ENCODE results near the gene PLA2G7. TPM values are rescaled to one million over a fixed set of nuclear protein-coding genes. Genes with fewer than 3 reads are reported as not detected.

PLA2G7 gene
- total RNA-seq = 10 to 100 TPM; 19.6 to 32.1 TPM
- polyA plus RNA-seq (ENCODE audit: insufficient read length in 6 of 6) = 1 to 10 TPM in 4 of 6 donors, under 1 TPM in 2; 0.88 to 1.3 (median 1.1) TPM
- long read RNA-seq, donor 1 = 0 reads
- long read RNA-seq, donor 2 = 0 reads
- long read RNA-seq, donor 3 = 0 reads
- long read RNA-seq, donor 4, transcript PLA2G7-201 (12 exons, 1,882 nt) = major isoform, 18 of 28 reads
- long read RNA-seq, donor 4, partial matches to known transcripts = 6 of 28 reads
- long read RNA-seq, donor 4, other reads (novel, unspliced or antisense) = 4 of 28 reads
- long read RNA-seq, donor 5 = 0 reads
- long read RNA-seq, donor 6, partial matches to known transcripts = 0 of 1 reads
- long read RNA-seq, donor 6, other reads (novel, unspliced or antisense) = 0 of 1 reads
- long read RNA-seq, donor 7 = 0 reads
- long read RNA-seq, donor 8 = 0 reads
- long read RNA-seq, donor 9 = 0 reads
- long read RNA-seq, donor 10, transcript PLA2G7-201 (12 exons, 1,882 nt) = major isoform, 11 of 19 reads
- long read RNA-seq, donor 10, partial matches to known transcripts = 1 of 19 reads
- long read RNA-seq, donor 10, other reads (novel, unspliced or antisense) = 7 of 19 reads
- long read RNA-seq, donor 11, partial matches to known transcripts = 0 of 2 reads
- long read RNA-seq, donor 11, other reads (novel, unspliced or antisense) = 0 of 2 reads
- long read RNA-seq, donor 12 = 0 reads

DNA sequence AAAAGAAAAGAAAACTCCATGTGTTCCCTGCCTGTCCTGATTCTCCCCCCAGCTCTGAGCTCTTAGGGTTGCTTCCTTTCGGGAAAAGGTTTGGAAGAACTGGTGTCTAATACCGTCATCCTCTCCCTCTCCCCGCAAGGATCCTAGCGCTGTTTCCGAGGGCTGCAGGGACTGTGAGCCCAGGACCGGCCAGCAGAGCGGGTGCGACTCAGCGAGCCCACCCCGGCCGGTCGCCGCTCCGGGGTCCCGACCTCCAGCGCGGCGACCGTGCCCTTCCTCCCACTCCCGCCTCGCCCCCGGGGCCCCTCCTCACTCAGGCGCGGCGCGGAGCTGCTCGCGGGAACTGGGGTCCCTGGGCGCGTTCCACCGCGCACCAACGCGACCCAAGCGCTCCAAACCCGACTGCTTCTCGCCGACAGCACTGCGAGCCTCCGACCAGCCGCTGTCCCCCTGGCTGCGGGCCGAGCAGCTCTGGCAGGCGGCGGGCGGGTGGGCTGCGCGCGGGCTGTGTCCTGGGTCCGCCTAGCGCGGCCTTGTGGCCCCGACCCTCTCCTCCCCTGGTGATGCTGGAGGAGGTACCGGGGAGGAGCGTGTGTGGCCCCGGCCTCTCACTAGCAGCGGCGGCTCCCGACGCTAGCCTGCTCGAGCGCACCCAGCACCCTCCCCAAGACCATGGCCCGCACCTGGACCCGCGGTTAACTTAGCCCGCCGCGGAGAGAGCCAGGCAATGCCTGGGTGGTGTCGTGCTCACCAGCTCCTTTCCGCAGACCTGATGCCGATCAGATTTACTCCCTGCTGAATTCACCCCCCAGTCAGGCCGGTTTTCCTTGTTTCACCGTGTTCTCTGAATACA is at the start of gene PLA2G7:
PLA2G7 (minus strand) TSS at position 509 of the 853 bp plus-strand sequence. CDS start 12,484 bp downstream, outside the sequence.
- intact Hi-C loops (cut with DNase I) = no loop called here
- Histone ChIP-seq H3K27me3 (peaks cover 21 to 54% of the 10 kb centered on the region in 2 donors), H3K9me3 (no peaks in the 10 kb centered on the region), H3K36me3 (no peaks in the 10 kb centered on the region), H3K27ac (peak within 1 kb of the TSS in 1 of 2 donors; percentile 48), H3K4me3 (peak within 1 kb of the TSS; percentile 50 to 51), H3K4me1 (peaks cover 0 to 13% of the 10 kb centered on the region in 2 donors)
- peak; percentile 80 for ATAC-seq
- TF ChIP-seq CTCF (IDR thresholded peaks at IDR 0.05) = no peak
- DNase-seq = peak; percentile 48 to 81 (median 54)

DNA sequence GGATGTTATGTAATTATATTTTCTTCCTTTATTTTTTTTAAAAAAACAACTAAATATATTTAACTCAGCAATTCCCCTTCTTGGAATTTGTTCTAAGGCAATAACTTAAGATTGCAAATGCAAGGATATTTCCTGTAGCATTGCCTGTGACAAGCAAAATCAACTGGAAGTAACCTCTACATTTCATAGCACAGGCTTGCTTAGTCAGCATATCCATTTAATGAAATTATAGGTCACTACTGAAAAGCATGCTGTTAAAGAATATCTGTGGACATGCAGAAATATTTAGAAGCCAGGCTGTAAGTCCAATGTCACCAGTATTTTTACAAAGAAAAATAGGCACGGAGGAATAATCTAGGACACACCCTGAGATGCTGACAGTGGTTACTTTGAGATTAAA is 49.4 kb upstream of the PLA2G7 start:
- Histone ChIP-seq H3K4me1 (peaks cover 0 to 10% of the 10 kb centered on the region in 2 donors), H3K4me3 (no peak overlapping the region), H3K36me3 (no peaks in the 10 kb centered on the region), H3K27me3 (no peaks in the 10 kb centered on the region), H3K9me3 (no peaks in the 10 kb centered on the region), H3K27ac (no peak overlapping the region)
- DNase-seq (no peak), ATAC-seq (no peak)
- no peak for TF ChIP-seq CTCF (IDR thresholded peaks at IDR 0.05)
- intact Hi-C loops (cut with DNase I) = no loop called here

- ATAC-seq = peak; percentile 77
Observed at GRCh38 chr6:46781478-46782378, 46.6 kb upstream of the PLA2G7 start.

More at GRCh38 chr6:46781478-46782378, 46.6 kb upstream of the PLA2G7 start:
- H3K27ac ChIP-seq = no peak overlapping the region
- no peak overlapping the region for H3K4me3 ChIP-seq
- no peaks in the 10 kb centered on the region for H3K9me3 ChIP-seq
- DNase-seq = peak in 2 of 4 donors; percentile 66 to 78
- peak; percentile 61 to 73 for TF ChIP-seq CTCF (IDR thresholded peaks at IDR 0.05)
- H3K4me1 ChIP-seq = peaks cover 0 to 10% of the 10 kb centered on the region in 2 donors
- no peaks in the 10 kb centered on the region for H3K36me3 ChIP-seq
- intact Hi-C loops (cut with DNase I) = no loop called here
- H3K27me3 ChIP-seq = no peaks in the 10 kb centered on the region

All from left lung (tissue), 14 donors.